Mesendoderm (in vitro differentiated cells): ENCODE results near the gene TACSTD2. TPM values are rescaled to one million over a fixed set of nuclear protein-coding genes. Genes with fewer than 3 reads are reported as not detected.
"Not testable (repeated sequence)": the region's sequence is repeated elsewhere in the genome, so short reads cannot be mapped to it uniquely, and the experiment has no call there.

Experiments used
- DNase-seq: peaks from one replicate; pipeline ENCODE4 v3.0.0; 2013
- H2AK5ac ChIP-seq: 2 replicates; pipeline ENCODE4 v1.6.1; 2013; ENCODE audit warnings: low read length, inconsistent platforms
- H2BK120ac ChIP-seq: 2 replicates; pipeline ENCODE4 v1.6.1; 2013; ENCODE audit warnings: low read depth, mild to moderate bottlenecking, low read length, moderate library complexity, mixed read lengths
- H2BK15ac ChIP-seq: replicated peaks from 2 replicates; pipeline ENCODE4 v1.6.1; 2013; ENCODE audit warnings: low read depth, mild to moderate bottlenecking, moderate library complexity
- H2BK5ac ChIP-seq: 2 replicates; pipeline ENCODE4 v1.6.1; 2013; ENCODE audit warnings: low read length, inconsistent platforms
- H3K18ac ChIP-seq: 2 replicates; pipeline ENCODE4 v1.6.1; 2013; ENCODE audit warnings: mild to moderate bottlenecking, low read length, mixed read lengths
- H3K23ac ChIP-seq: one replicate; pipeline ENCODE4 v1.6.1; 2013; ENCODE audit warnings: low read length
- H3K27ac ChIP-seq: 2 replicates; pipeline ENCODE4 v1.5.1; 2013; ENCODE audit warnings: low read depth, mild to moderate bottlenecking, inconsistent platforms, low read length, moderate library complexity
- H3K27me3 ChIP-seq: 2 replicates; pipeline ENCODE4 v1.6.1; 2013; ENCODE audit warnings: low read length, control low read depth, mild to moderate bottlenecking, inconsistent platforms; ENCODE audit not compliant: insufficient read depth, poor library complexity
- H3K36me3 ChIP-seq: 2 replicates; pipeline ENCODE4 v1.6.1; 2013; ENCODE audit warnings: low read length, inconsistent platforms; ENCODE audit not compliant: control insufficient read depth, insufficient read depth
- H3K4ac ChIP-seq: one replicate; pipeline ENCODE4 v1.6.1; 2013; ENCODE audit warnings: low read depth, mild to moderate bottlenecking, low read length, moderate library complexity
- H3K4me1 ChIP-seq: 2 replicates; pipeline ENCODE4 v1.6.1; 2013; ENCODE audit warnings: low read depth, low read length, inconsistent platforms; ENCODE audit not compliant: control insufficient read depth
- H3K4me2 ChIP-seq: 2 replicates; pipeline ENCODE4 v1.6.1; 2013; ENCODE audit warnings: low read length
- H3K4me3 ChIP-seq: 2 replicates; pipeline ENCODE4 v1.5.1; 2013; ENCODE audit warnings: mild to moderate bottlenecking, low read length
- H3K56ac ChIP-seq: one replicate; pipeline ENCODE4 v1.6.1; 2013; ENCODE audit warnings: low read length
- H3K79me1 ChIP-seq: 2 replicates; pipeline ENCODE4 v1.6.1; 2013; ENCODE audit warnings: low read length, inconsistent platforms
- H3K79me2 ChIP-seq: 2 replicates; pipeline ENCODE4 v1.6.1; 2013; ENCODE audit warnings: mild to moderate bottlenecking, low read length; ENCODE audit not compliant: control insufficient read depth, insufficient read depth
- H3K9ac ChIP-seq: 2 replicates; pipeline ENCODE4 v1.6.1; 2013; ENCODE audit warnings: low read length, inconsistent platforms
- H4K5ac ChIP-seq: one replicate; pipeline ENCODE4 v1.6.1; 2013; ENCODE audit warnings: low read length
- H4K8ac ChIP-seq: one replicate; pipeline ENCODE4 v1.6.1; 2013; ENCODE audit warnings: low read depth, mild to moderate bottlenecking, control low read depth, low read length, moderate library complexity
- WGBS: extraction: QIAGEN DNeasy Blood & Tissue Kit; methylation state at CpG from one replicate; pipeline ENCODE4 v1.1.7; 2013; ENCODE audit warnings: low lambda C conversion rate, missing lambda C conversion rate; ENCODE audit not compliant: insufficient coverage; ENCODE audit errors: extremely low coverage; 5-methylcytosine and 5-hydroxymethylcytosine counted together
- polyA plus RNA-seq, 2 experiments: library from polyadenylated mRNA; stranded (reverse); fragments of 200-250 nt; gene quantifications; one replicate each; pipeline ENCODE4 v1.2.3, GENCODE V29; 2013

The TACSTD2 gene, protein sequence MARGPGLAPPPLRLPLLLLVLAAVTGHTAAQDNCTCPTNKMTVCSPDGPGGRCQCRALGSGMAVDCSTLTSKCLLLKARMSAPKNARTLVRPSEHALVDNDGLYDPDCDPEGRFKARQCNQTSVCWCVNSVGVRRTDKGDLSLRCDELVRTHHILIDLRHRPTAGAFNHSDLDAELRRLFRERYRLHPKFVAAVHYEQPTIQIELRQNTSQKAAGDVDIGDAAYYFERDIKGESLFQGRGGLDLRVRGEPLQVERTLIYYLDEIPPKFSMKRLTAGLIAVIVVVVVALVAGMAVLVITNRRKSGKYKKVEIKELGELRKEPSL
- 2.0 TPM for polyA plus RNA-seq (2013, experiment 1 of 2)
- 2.3 TPM for polyA plus RNA-seq (2013, experiment 2 of 2)

DNA sequence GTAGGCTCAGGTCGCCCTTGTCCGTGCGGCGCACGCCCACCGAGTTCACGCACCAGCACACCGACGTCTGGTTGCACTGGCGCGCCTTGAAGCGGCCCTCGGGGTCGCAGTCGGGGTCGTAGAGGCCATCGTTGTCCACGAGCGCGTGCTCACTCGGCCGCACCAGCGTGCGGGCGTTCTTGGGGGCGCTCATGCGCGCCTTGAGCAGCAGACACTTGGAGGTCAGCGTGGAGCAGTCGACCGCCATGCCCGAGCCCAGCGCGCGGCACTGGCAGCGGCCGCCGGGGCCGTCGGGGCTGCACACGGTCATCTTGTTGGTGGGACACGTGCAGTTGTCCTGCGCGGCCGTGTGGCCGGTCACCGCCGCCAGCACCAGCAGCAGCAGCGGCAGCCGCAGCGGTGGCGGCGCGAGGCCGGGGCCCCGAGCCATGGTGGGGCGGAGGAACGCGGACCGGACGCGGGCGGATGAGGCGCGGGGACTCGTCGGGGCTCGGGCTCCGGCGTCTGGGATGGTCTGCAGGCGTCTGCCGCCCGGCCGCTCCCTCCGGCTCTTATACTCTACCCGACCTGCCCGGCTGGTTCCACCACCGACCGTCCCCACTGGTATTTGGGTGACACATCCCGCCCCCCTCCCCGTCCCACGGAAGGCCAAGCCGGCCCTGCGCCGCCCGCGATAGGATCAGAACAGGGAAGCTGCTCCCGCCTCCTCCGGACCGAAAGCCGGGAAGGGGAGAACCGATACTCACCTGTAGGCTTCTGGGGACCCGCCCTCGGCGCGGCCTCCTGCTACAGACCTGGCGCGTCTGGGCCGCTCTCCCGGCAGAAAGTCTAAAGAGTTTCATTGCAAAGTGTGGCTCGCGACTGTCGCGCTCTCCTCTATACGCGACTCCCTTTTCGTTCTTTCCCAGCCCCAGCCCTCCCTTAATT, at the start of gene TACSTD2:
Gene TACSTD2 (minus strand): TSS at position 526 of the 927 bp plus-strand sequence. CDS start 96 bp downstream, at position 430.
- Histone ChIP-seq H2BK120ac (no peak within 1 kb of the TSS), H2BK15ac (no peak within 1 kb of the TSS), H2AK5ac (no peak within 1 kb of the TSS), H3K27ac (no peak within 1 kb of the TSS), H3K79me2 (no peaks in the 10 kb centered on the region), H3K79me1 (no peaks in the 10 kb centered on the region), H2BK5ac (no peak within 1 kb of the TSS), H3K36me3 (no peaks in the 10 kb centered on the region), H3K56ac (peak within 1 kb of the TSS; percentile 69), H3K4me1 (peaks cover 2% of the 10 kb centered on the region), H3K4ac (no peak within 1 kb of the TSS), H3K27me3 (peaks cover 4% of the 10 kb centered on the region), H3K18ac (peak within 1 kb of the TSS; percentile 4), H3K4me3 (no peak within 1 kb of the TSS), H4K8ac (no peak within 1 kb of the TSS), H3K9ac (peak within 1 kb of the TSS; percentile 37), H3K23ac (peak within 1 kb of the TSS; percentile 68), H3K4me2 (peak within 1 kb of the TSS; percentile 60), H4K5ac (no peak within 1 kb of the TSS)
- no CpG with 5 or more reads among the region's 107 CpGs for WGBS
- peak; percentile 85 for DNase-seq

DNA sequence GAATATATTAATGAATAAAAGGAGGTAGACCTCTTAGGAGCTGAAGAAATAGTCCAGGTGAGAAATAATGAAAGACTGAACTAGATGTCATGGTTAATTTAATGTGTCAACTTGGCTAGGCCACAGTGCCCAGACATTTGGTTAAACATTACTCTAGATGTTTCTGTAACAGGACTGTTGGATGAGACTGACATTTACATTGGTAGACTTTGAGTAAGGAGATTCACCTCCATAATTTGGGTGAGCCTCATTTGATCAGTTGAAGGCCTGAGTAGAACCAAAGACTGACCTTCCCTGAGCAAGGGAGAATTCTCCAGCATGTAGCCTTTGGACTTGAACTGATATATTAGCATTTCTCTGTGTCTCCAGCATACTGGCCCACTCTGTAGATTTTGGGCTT, 49.2 kb upstream of the TACSTD2 start:
- H3K27ac ChIP-seq, result no peak overlapping the region
- H3K18ac ChIP-seq, result no peak overlapping the region
- H3K4me1 ChIP-seq, result no peaks in the 10 kb centered on the region
- H3K79me2 ChIP-seq, result no peaks in the 10 kb centered on the region
- no peak overlapping the region for H3K56ac ChIP-seq
- H2AK5ac ChIP-seq, result no peak overlapping the region
- no peak overlapping the region for H4K5ac ChIP-seq
- H3K4me2 ChIP-seq, result no peak overlapping the region
- no peaks in the 10 kb centered on the region for H3K36me3 ChIP-seq
- H3K4ac ChIP-seq, result no peak overlapping the region
- no peak overlapping the region for H4K8ac ChIP-seq
- H2BK5ac ChIP-seq, result no peak overlapping the region
- no peak overlapping the region for H2BK120ac ChIP-seq
- H3K9ac ChIP-seq, result no peak overlapping the region
- DNase-seq, result no peak
- H3K27me3 ChIP-seq, result no peaks in the 10 kb centered on the region
- H3K4me3 ChIP-seq, result no peak overlapping the region
- no peak overlapping the region for H3K23ac ChIP-seq
- H2BK15ac ChIP-seq, result no peak overlapping the region
- H3K79me1 ChIP-seq, result no peaks in the 10 kb centered on the region

DNA sequence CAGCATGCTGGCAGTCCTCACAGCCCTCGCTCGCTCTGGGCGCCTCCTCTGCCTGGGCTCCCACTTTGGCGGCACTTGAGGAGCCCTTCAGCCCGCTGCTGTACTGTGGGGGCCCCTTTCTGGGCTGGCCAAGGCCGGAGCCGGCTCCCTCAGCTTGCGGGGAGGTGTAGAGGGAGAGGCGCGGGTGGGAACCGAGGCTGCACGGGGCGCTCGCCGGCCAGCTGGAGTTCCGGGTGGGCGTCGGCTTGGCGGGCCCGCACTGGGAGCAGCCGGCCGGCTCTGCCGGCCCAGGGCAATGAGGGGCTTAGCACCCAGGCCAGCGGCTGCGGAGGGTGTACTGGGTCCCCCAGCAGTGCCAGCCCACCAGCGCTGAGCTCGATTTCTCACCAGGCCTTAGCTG, 46.2 kb upstream of the TACSTD2 start:
- not testable (repeated sequence) for H3K23ac ChIP-seq, DNase-seq, H4K8ac ChIP-seq

DNA sequence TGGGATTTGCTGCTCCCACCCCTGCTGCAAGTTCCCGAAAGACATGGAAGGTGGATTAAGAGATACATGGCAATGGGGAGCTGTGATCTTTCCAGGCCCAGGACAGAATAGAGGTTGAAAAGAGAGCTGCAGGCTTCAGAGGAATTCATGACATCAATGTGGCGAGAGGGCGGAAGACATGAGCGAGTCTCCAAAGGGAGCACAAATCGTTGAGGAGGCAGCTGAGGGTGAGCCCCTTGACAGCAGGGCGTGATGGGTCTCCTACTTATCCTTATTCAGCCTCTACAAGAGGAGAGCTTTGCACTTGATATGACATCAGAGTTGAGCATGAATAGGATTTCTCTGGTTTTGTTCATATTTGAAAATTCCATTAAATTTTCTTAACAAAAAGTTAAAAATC, 45.5 kb upstream of the TACSTD2 start:
- Histone ChIP-seq H4K5ac (no peak overlapping the region), H3K27me3 (no peaks in the 10 kb centered on the region), H3K79me1 (no peaks in the 10 kb centered on the region), H3K4me1 (peaks cover 4% of the 10 kb centered on the region), H2BK15ac (no peak overlapping the region), H3K79me2 (no peaks in the 10 kb centered on the region), H2BK5ac (no peak overlapping the region), H3K4me2 (no peak overlapping the region), H3K56ac (no peak overlapping the region), H3K18ac (no peak overlapping the region), H3K23ac (no peak overlapping the region), H2BK120ac (no peak overlapping the region), H3K36me3 (no peaks in the 10 kb centered on the region), H4K8ac (no peak overlapping the region), H3K4me3 (no peak overlapping the region), H3K27ac (no peak overlapping the region), H3K9ac (no peak overlapping the region), H3K4ac (no peak overlapping the region), H2AK5ac (no peak overlapping the region)
- no peak for DNase-seq
- no CpG with 5 or more reads among the region's 6 CpGs for WGBS

More for the DNA sequence above, 46.2 kb upstream of the TACSTD2 start:
- not testable (repeated sequence) for H3K18ac ChIP-seq, H2BK120ac ChIP-seq, H3K36me3 ChIP-seq, H3K4me3 ChIP-seq, H2AK5ac ChIP-seq, H3K4me1 ChIP-seq, H4K5ac ChIP-seq, H2BK15ac ChIP-seq, H3K56ac ChIP-seq, H3K9ac ChIP-seq, H3K27me3 ChIP-seq, H3K4ac ChIP-seq, H3K79me1 ChIP-seq, H3K4me2 ChIP-seq, H2BK5ac ChIP-seq, H3K27ac ChIP-seq, H3K79me2 ChIP-seq
- WGBS, result no CpG with 5 or more reads among the region's 27 CpGs

- H3K56ac ChIP-seq, result no peak overlapping the region
- no peak overlapping the region for H3K4ac ChIP-seq
- no peaks in the 10 kb centered on the region for H3K79me1 ChIP-seq
- no peak overlapping the region for H3K27ac ChIP-seq
- H3K4me2 ChIP-seq, result no peak overlapping the region
- H2BK15ac ChIP-seq, result no peak overlapping the region
- H3K36me3 ChIP-seq, result no peaks in the 10 kb centered on the region
- no peak overlapping the region for H4K5ac ChIP-seq
- no peak overlapping the region for H2BK5ac ChIP-seq
- no peaks in the 10 kb centered on the region for H3K79me2 ChIP-seq
- no peak overlapping the region for H3K18ac ChIP-seq
- H3K4me1 ChIP-seq, result peaks cover 4% of the 10 kb centered on the region
- H4K8ac ChIP-seq, result no peak overlapping the region
- H3K27me3 ChIP-seq, result no peaks in the 10 kb centered on the region
- no CpG with 5 or more reads among the region's 3 CpGs for WGBS
- no peak overlapping the region for H3K4me3 ChIP-seq
- H3K9ac ChIP-seq, result no peak overlapping the region
- no peak overlapping the region for H2AK5ac ChIP-seq
- no peak overlapping the region for H2BK120ac ChIP-seq
- no peak for DNase-seq
- H3K23ac ChIP-seq, result no peak overlapping the region
Measured at GRCh38 chr1:58621391-58621790, 44.3 kb upstream of the TACSTD2 start.
